GM18861 (cell line): Measurements from ENCODE around the gene EML6.

Experiments used
- ATAC-seq: cut with Tn5 transposase; IDR thresholded peaks from one replicate; pipeline ENCODE4 v1.9.1; 2021; ENCODE audit not compliant: unreplicated experiment

The EML6 gene

DNA sequence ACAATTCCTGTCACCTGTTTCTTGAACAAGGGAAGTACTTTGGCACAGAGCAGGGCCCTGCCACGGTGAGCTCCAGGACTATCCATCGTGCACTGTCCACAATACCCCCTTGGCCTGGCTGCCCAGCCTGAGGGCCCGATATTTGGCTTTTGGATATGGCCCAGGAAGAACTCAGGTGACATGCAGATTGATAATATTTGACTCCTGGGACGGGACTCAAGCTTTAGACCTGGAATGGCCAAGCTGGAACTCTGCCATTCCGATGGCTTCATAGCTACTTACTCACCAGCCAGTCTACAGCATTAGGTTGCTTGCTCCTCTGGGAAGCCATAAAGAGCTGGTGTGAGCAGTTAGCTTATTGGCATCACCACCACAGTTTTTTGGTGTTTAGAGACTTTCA lies 26.6 kb downstream of the EML6 start:
- ATAC-seq: no peak

- ATAC-seq: no peak
These were observed 29.0 kb downstream of the EML6 start for GRCh38 chr2:54752439-54752838.

DNA sequence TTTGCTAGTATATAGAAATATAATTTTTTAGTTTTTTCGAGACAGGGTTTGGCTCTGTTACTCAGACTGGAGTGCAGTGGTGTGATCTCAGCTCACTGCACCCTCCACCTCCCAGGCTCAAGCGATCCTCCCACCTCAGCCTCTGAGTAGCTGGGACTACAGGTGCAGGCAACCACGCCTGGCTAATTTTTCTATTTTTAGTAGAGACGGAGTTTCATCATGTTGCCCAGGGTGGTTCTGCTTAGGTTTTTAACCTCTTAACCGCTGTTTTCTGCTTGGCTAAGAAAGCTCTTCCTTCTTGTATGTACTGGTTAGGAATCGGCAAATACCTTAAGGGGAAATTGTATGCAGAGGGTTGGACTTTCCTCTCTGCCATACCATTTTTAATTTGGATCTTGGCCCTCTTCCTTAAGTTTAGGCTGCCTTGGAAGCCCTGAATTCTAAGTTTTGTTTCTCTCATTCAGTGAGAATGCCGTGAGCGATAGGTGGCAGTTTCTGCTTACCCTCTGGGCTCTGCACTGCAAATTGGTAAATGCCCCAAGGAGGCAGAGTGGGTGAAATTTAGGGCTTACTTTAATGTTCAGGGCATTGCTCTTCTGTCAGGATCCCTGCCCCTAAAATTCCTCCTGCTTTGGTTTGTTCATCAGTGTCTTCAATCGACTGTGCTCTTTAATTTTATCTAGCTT lies 32.3 kb downstream of the EML6 start:
- peak; percentile 61 for ATAC-seq

DNA sequence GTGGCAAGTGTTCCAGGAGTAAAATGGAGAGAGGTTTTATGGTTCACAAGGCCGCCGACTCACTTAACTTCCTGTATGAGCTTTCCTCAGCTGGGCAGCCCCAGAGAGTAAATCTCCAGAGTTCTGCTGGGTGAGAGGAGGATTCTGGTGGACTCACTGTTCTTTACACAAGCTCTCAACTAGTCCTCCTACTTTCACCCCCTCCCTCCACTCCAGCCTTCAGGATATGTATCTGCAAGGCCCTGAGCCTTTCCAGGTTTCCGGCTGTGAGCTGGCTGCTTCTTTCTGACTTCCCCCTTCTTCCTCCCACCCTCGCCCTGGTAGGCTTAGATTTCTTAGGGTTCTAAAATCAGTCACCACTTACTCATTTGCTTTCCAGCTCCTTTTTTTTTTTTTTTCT lies 34.0 kb downstream of the EML6 start:
- no peak for ATAC-seq

DNA sequence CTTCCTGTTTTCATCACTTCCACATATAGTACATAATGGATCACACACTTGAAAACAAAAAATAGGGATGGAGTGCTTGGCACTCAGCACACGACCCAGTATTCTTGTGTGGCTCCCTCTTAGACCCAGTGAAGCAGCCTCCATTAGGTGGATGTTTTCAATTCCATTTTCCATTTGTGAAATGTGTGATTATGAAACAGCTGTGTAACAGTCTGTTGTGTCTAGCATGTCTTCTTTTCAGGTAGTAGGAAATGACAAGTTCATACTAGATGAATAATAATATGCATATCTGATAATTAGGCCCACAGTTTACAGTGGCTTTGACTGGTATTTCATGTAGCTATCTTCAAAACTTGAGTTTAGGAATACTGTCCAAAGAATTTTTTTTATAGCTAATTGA lies 35.5 kb downstream of the EML6 start:
- no peak for ATAC-seq

DNA sequence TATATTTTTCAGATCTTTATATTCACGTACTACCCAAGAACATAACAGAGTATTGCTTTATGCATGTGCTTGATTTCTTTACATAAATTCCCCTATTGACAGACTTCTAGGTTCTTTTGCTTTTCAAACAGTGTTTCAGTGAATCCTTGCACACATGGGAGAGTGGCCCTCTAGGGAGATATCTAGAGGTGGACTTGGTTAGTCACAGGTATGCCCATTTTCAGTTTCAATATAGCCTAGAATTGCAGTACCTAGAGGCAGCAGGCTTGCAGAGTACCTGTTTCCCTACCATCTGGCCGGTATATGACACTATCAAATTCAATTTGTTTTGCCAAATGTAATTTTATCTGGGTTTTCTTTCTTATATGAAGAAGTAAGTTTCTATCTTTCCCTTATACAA lies 36.8 kb downstream of the EML6 start:
- ATAC-seq: no peak

GRCh38 chr2:54763636-54764291 lies 40.3 kb downstream of the EML6 start:
- ATAC-seq: no peak

DNA sequence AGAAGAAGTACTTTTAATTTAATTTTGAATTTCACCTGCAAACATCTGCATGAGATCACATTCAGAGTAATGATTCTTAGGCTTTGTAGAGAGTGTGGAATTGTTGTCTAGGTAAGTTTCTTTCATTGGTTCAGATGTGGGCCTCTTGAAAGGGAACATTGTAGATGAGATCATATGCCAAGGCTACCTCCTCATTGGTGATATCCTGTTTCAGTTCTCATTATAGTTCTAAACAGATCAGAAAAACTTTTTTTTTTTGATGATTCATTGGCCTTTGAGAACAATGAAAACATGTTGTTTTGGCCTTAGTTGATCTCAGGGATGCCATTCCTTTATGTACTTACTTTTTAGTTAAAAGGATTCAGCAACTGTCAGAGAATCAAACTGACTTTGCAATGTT lies 44.5 kb downstream of the EML6 start:
- ATAC-seq: no peak

DNA sequence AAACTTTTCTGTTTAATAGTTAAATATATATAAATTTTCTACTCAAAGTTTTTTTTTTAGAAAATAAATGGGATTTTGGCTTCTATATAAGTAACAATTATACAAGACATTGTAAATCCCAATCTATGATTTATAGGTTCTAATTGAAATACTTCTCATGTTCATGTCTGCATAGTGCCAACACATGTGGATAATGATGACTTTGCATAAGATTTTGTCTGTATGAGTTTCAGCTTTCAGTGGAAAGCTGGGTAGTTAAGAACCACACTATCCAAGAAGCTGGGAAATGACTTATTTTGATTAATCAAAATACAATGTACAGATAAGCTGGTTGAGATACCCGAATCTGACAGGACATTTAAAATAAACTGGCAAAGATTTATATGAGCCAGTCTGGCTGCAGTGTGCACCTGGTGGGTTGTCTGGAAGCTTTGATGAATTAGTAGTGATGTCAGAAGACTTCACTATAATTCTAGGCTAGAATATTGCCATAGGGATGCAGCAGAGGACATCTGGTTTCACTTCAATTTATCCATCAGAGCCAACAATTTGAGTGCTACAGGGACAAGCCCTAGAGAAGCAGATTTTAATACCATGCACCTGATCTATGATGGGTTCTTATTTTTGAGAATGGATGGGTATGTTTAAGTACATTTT lies 45.4 kb downstream of the EML6 start:
- no peak for ATAC-seq

DNA sequence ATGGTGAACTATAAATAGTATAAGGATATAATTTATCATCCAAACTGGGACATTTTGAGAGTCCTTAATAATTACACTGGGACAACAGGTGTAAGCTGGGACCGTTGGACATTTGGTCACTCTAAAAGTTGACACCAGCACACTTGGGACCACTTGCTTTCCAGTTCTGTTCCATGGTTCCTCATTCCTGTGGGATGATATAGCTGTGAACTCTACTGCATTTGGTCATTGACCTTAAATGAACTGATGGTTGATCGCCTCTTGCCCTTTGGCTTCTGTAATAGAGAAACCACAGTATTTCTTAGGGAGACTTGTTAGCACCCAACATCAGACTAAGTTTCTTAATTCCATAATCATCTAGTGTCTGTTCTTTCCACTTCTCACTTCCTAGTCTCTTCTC lies 46.7 kb downstream of the EML6 start:
- no peak for ATAC-seq

GRCh38 chr2:54770676-54771075 lies 47.2 kb downstream of the EML6 start:
- no peak for ATAC-seq

- no peak for ATAC-seq
These were observed 47.9 kb downstream of the EML6 start for GRCh38 chr2:54771166-54771885.

DNA sequence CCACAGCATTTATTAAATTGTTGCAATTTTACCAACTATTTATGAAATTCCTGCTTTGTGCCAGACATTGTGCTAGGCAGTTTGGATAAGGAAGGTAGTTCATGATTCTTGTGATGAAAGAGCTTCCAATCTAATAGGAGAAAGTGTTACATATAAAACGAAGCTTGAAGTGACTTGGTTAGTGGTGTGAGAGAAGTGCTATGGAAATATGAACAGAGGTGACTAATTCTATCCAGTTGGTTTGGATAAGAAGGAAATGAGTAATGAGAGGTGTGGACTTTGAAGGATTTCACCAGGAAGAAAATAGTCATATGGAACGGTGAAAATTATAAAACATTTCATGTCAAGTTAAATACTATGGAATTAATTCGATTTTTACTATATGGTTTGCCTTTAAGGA lies 48.6 kb downstream of the EML6 start:
- no peak for ATAC-seq

DNA sequence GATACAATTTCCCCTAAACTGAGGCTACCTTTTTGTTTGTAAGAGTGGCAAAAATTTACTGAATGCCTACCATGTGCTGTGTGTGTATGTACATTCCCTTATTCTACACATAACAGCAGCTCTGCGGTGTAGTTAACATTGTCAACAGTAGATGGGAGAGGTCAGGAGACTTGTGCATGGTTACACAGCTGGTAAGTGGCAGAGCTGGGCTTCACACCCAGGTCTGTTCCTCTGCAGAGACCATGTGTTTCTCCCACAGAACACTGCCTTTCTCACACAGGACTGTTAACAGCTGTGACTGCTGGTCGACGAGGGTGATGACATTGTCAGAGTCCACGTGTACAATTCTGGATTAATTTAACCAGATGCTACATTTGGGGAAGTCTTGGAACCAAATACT lies 49.1 kb downstream of the EML6 start:
- no peak for ATAC-seq

DNA sequence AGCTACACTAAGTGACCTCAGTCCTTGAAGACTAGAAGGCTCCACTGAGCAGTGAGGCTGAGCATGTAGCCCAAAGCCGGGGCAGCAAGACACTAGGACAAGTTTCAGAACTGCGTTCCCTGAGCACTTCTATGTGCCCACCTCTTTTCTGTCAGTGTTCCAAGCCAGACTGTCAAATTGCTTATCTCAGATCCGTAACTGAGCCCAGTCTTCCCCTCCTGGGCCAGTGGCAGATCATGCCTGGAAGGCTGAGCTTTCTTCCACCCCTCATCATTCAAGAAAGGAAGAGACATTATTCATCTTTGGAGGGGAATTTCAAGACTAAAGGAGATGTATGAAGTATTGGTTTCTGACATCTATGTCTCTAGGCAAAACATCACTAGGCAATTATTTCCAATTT lies 49.8 kb downstream of the EML6 start:
- ATAC-seq: no peak

DNA sequence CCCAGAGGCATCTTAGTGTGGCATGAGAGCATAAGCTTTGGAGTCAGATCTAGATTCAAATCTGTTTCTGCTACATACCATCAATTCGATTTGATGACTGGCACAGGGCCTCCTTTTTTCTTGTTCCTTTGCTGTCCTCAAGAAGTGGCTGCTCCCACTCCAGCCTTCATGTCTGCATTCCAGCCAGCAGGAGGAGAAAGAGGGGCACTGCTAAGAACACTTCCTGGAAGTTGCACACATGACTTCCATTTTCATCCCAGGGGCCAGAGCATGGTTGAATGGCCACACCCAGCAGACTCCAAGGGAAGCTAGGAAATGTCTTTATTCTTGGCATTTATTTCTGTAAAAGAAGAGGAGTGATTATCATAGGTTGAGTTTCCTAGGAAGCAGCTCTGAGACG lies 50.4 kb downstream of the EML6 start:
- ATAC-seq: no peak

DNA sequence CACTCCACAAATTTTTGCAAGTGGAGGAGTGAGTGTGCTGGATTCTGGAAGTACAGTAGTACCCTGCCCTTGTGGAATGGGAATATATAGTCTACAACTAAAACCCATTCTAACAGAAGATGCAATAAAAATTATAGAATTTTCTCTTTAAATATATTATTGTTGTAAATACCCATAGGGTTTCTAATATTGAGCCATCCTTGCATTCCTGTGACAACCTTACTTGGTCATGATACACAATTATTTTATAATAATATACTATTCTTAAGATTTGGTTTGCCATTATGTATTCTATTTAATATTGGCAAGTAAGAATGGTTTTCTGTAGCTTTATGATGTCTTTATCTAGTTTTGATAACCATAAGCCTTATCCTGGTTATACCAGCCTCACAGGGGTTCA lies 52.2 kb downstream of the EML6 start:
- ATAC-seq: no peak

DNA sequence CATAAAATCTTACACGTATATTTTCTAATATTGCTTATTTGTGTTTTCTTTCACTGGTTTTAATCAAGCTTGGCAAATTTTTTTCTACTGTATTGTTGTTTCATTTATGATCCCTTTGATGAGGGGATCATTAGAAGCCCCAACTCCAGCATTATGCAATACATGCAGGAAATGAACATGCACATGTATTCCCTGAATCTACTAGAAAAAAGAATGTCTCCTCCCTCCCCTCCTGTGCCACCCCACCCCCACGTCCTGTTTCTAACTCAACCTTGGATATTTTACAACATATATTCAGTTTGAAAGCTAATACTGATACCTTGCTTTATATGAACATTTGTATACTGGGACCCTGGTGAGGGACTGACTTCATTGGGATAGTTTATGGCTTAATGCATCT lies 53.0 kb downstream of the EML6 start:
- no peak for ATAC-seq

DNA sequence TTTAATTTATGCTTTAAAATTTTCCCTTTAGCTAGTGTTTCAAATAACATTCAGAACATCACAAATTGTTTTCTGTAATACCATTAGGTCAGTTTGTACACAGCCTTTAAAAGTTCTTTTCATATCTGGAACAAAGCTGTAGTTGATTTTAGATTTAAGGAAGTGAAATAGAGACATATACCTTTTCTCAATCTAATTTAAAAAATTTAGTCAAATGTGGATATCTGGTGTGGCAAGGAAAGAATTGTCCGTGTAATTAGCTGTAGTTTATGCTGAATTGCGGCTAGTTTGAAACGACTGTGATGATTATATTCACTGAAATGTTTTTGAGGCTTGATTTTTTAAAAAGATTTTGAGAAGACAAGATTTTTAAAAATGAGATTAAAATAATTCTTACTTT lies 59.9 kb downstream of the EML6 start:
- no peak for ATAC-seq

GRCh38 chr2:54787270-54787669 lies 63.8 kb downstream of the EML6 start:
- no peak for ATAC-seq

GRCh38 chr2:54787755-54788366 lies 64.4 kb downstream of the EML6 start:
- ATAC-seq: no peak
